Measurements from ENCODE around the gene TBC1D21. TPM values are rescaled to one million over a fixed set of nuclear protein-coding genes. Genes with fewer than 3 reads are reported as not detected.
A peak's percentile ranks its signal among the peaks of the same experiment; 100 is the strongest.

TBC1D21 gene
- total and polyA plus RNA-seq, 9 of the 15 experiments (the other 6 are each of a cell fraction or from before 2014, with no cell fraction given) = not detected

GRCh38 chr15:73897441-73898261 lies 24.3 kb downstream of the TBC1D21 start (continued):
- TF ChIP-seq XRCC4 (IDR thresholded peaks at IDR 0.05; ENCODE audit: extremely low read depth, insufficient read depth, insufficient read length) (no peak), FIP1L1 (IDR thresholded peaks at IDR 0.05; ENCODE audit: low read depth, low read length, poor library complexity, severe bottlenecking) (no peak), ZNF445 (CRISPR knock-in tag; IDR thresholded peaks at IDR 0.05; ENCODE audit: low read depth) (no peak), JUND (IDR thresholded peaks at IDR 0.05; ENCODE audit: borderline replicate concordance, low read depth, low read length) (0 out of 2 replicates have a peak, but pooled peaks have one; percentile 18), JUND (tag; IDR thresholded peaks at IDR 0.05; ENCODE audit: borderline replicate concordance, low read depth, low read length) (no peak), YY1 (IDR thresholded peaks at IDR 0.05; ENCODE audit: borderline replicate concordance in 1 of 3, control insufficient read depth in 1 of 3, extremely low read depth in 1 of 3, insufficient read depth in 3 of 3, insufficient read length in 1 of 3, insufficient replicate concordance in 2 of 3, low read depth in 1 of 3, low read length in 2 of 3) (peak in 1 of 3 experiments; percentile 25), ZNF316 (IDR thresholded peaks at IDR 0.05) (no peak), PHB (CRISPR knock-in tag; IDR thresholded peaks at IDR 0.05) (no peak), DLX4 (CRISPR knock-in tag; IDR thresholded peaks at IDR 0.05) (no peak), SREBF2 (CRISPR knock-in tag; IDR thresholded peaks at IDR 0.05) (no peak), MTA1 (IDR thresholded peaks at IDR 0.05; ENCODE audit: borderline replicate concordance) (no peak), ZFP36 (IDR thresholded peaks at IDR 0.05; ENCODE audit: low read depth, low read length, partially characterized antibody) (peak; percentile 21), RCOR1 (IDR thresholded peaks at IDR 0.05; ENCODE audit: borderline replicate concordance in 1 of 2, low read depth in 2 of 2, low read length in 2 of 2) (peak in 1 of 2 experiments; percentile 43; a peak in 1 of 4 replicates), PURB (CRISPR knock-in tag; IDR thresholded peaks at IDR 0.05; ENCODE audit: low read depth) (no peak), TFAM (CRISPR knock-in tag; conservative IDR thresholded peaks at IDR 0.05) (no peak), KAT8 (IDR thresholded peaks at IDR 0.05; ENCODE audit: low read depth) (no peak), ZNF830 (CRISPR knock-in tag; IDR thresholded peaks at IDR 0.05) (no peak), CHD2 (IDR thresholded peaks at IDR 0.05; ENCODE audit: low read depth, low read length) (no peak), XRCC3 (IDR thresholded peaks at IDR 0.05) (no peak), STAT5A (IDR thresholded peaks at IDR 0.05; ENCODE audit: borderline replicate concordance, low read length) (no peak), ZBTB5 (IDR thresholded peaks at IDR 0.05) (no peak)
- TF ChIP-seq, protein P1, sequence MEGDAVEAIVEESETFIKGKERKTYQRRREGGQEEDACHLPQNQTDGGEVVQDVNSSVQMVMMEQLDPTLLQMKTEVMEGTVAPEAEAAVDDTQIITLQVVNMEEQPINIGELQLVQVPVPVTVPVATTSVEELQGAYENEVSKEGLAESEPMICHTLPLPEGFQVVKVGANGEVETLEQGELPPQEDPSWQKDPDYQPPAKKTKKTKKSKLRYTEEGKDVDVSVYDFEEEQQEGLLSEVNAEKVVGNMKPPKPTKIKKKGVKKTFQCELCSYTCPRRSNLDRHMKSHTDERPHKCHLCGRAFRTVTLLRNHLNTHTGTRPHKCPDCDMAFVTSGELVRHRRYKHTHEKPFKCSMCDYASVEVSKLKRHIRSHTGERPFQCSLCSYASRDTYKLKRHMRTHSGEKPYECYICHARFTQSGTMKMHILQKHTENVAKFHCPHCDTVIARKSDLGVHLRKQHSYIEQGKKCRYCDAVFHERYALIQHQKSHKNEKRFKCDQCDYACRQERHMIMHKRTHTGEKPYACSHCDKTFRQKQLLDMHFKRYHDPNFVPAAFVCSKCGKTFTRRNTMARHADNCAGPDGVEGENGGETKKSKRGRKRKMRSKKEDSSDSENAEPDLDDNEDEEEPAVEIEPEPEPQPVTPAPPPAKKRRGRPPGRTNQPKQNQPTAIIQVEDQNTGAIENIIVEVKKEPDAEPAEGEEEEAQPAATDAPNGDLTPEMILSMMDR (IDR thresholded peaks at IDR 0.05 in 2 of 3, conservative IDR thresholded peaks at IDR 0.05 in 1 of 3; ENCODE audit: insufficient read depth in 2 of 3, low read depth in 1 of 3, low read length in 3 of 3) = peak; percentile 95 to 98 (median 97)
- TF ChIP-seq, protein P2, sequence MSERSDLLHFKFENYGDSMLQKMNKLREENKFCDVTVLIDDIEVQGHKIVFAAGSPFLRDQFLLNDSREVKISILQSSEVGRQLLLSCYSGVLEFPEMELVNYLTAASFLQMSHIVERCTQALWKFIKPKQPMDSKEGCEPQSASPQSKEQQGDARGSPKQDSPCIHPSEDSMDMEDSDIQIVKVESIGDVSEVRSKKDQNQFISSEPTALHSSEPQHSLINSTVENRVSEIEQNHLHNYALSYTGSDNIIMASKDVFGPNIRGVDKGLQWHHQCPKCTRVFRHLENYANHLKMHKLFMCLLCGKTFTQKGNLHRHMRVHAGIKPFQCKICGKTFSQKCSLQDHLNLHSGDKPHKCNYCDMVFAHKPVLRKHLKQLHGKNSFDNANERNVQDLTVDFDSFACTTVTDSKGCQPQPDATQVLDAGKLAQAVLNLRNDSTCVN (CRISPR knock-in tag; IDR thresholded peaks at IDR 0.05) = no peak

Data from K562 (cell line).